Endothelial cell of umbilical vein (primary cell): ENCODE measurements around the gene NDUFS8. TPM values are rescaled to one million over a fixed set of nuclear protein-coding genes. Genes with fewer than 3 reads are reported as not detected.

Experiments used
- BruUV-seq: library from RNA; stranded (reverse); fragments of 400-500 nt; replicated peaks from 2 replicates; lab custom pipeline; 2021; lab: Mats Ljungman, UMichigan
- CTCF ChIA-PET: fragments of 300-600, 350-600 bp; sonication (Branson Sonifier 250); formaldehyde crosslinking; loops from one replicate; lab custom pipeline; 2021; ENCODE audit warnings: antibody characterized with exemption, inconsistent platforms; lab: Charles Lee
- POLR2A ChIA-PET: fragments of 300-600, 350-600 bp; sonication (Branson Sonifier 250); formaldehyde crosslinking; loops from one replicate; lab custom pipeline; 2021; ENCODE audit warnings: antibody characterized with exemption, inconsistent platforms; lab: Charles Lee
- DNase-seq: peaks from one replicate; pipeline ENCODE4 v3.0.0-alpha.2; 2011; ENCODE audit warnings: low read depth, low spot score
- FAIRE-seq: peaks from 2 replicates; lab custom pipeline; 2011; peaks lifted over from hg19 to GRCh38; lab: Jason Lieb, UNC
- H2AFZ ChIP-seq: 2 replicates; pipeline ENCODE4 v1.6.0; 2012; ENCODE audit warnings: low read depth, low read length, control low read depth, inconsistent platforms
- H3K27ac ChIP-seq: 2 replicates; pipeline ENCODE4 v1.5.1; 2011; ENCODE audit warnings: low read depth, mild to moderate bottlenecking, control low read depth, low read length, moderate library complexity; ENCODE audit not compliant: insufficient read depth
- H3K27me3 ChIP-seq, 2 experiments: 2 replicates each; pipeline versions ENCODE4 v1.6.0 to v1.6.1; 2011; ENCODE audit warnings: low read length in 2 of 2, mixed read lengths in 1 of 2; ENCODE audit not compliant: control insufficient read depth in 2 of 2, insufficient read depth in 2 of 2
- H3K36me3 ChIP-seq, 2 experiments: 2 replicates in 1 of 2; 3 replicates in 1 of 2; pipeline ENCODE4 v1.5.1; 2011; ENCODE audit warnings: low read length in 2 of 2, mild to moderate bottlenecking in 1 of 2, moderate library complexity in 1 of 2; ENCODE audit not compliant: control insufficient read depth in 2 of 2, insufficient read depth in 2 of 2; ENCODE audit errors: extremely low read depth in 1 of 2
- H3K4me1 ChIP-seq: 3 replicates; pipeline ENCODE4 v1.5.1; 2011; ENCODE audit warnings: mild to moderate bottlenecking, low read length; ENCODE audit not compliant: control insufficient read depth, insufficient read depth; ENCODE audit errors: extremely low read depth
- H3K4me2 ChIP-seq: 2 replicates; pipeline ENCODE4 v1.6.1; 2011; ENCODE audit warnings: low read length, control low read depth, mixed read lengths; ENCODE audit not compliant: insufficient read depth
- H3K4me3 ChIP-seq, 3 experiments: fragments of 200-600 bp in 1 of 3; sonication (generic), shearing (Covaris generic) in 1 of 3; replicated peaks in 1 of 3; 2 replicates each; pipeline ENCODE4 v1.5.1; 2011 to 2016; ENCODE audit warnings: control low read depth in 3 of 3, low read length in 3 of 3, mild to moderate bottlenecking in 2 of 3, inconsistent platforms in 1 of 3, low read depth in 1 of 3, moderate library complexity in 1 of 3; ENCODE audit not compliant: insufficient read depth in 1 of 3
- H3K79me2 ChIP-seq: 2 replicates; pipeline ENCODE4 v1.6.0; 2012; ENCODE audit warnings: low read length, inconsistent platforms; ENCODE audit not compliant: control insufficient read depth, insufficient read depth
- H3K9ac ChIP-seq: replicated peaks from 2 replicates; pipeline ENCODE3; 2011; ENCODE audit warnings: low read length, control low read depth; ENCODE audit not compliant: insufficient read depth; ENCODE audit errors: extremely low read depth
- H3K9me1 ChIP-seq: replicated peaks from 3 replicates; pipeline ENCODE4 v1.6.0; 2011; ENCODE audit warnings: mild to moderate bottlenecking, low read length; ENCODE audit not compliant: control insufficient read depth, insufficient read depth; ENCODE audit errors: extremely low read depth
- H3K9me3 ChIP-seq: replicated peaks from 2 replicates; pipeline ENCODE4 v1.5.1; 2012; ENCODE audit warnings: low read length, inconsistent platforms; ENCODE audit not compliant: control insufficient read depth, insufficient read depth
- H4K20me1 ChIP-seq: replicated peaks from 2 replicates; pipeline ENCODE3; 2011; ENCODE audit warnings: mild to moderate bottlenecking, low read length; ENCODE audit not compliant: control insufficient read depth, insufficient read depth; ENCODE audit errors: extremely low read depth
- CTCF ChIP-seq, 2 donors: IDR thresholded peaks; 1 replicate in 1 of 2; 2 replicates in 1 of 2; pipeline ENCODE4 v1.5.1; 2011; ENCODE audit warnings: low read length in 2 of 2, mild to moderate bottlenecking in 2 of 2, moderate library complexity in 2 of 2, control low read depth in 1 of 2, inconsistent platforms in 1 of 2, low read depth in 1 of 2; ENCODE audit not compliant: insufficient read depth in 1 of 2; ENCODE audit errors: extremely low read depth in 1 of 2
- EZH2 ChIP-seq: IDR thresholded peaks from 2 replicates; pipeline ENCODE4 v1.6.1; 2012; ENCODE audit warnings: borderline replicate concordance, low read depth, mild to moderate bottlenecking, moderate library complexity, low read length, inconsistent platforms; ENCODE audit not compliant: severe bottlenecking
- FOS ChIP-seq: IDR thresholded peaks from 2 replicates; pipeline ENCODE4 v1.6.1; 2011; ENCODE audit warnings: mild to moderate bottlenecking, low read length, moderate library complexity, borderline replicate concordance; ENCODE audit not compliant: insufficient read depth
- GATA2 ChIP-seq: IDR thresholded peaks from 2 replicates; pipeline ENCODE4 v1.7.0; 2011; ENCODE audit warnings: low read depth, mild to moderate bottlenecking, moderate library complexity, mixed read lengths, low read length; ENCODE audit not compliant: insufficient read length, insufficient read depth
- JUN ChIP-seq: IDR thresholded peaks from 2 replicates; pipeline ENCODE4 v1.6.1; 2011; ENCODE audit warnings: borderline replicate concordance, low read depth; ENCODE audit not compliant: insufficient read length, insufficient read depth
- MAX ChIP-seq: IDR thresholded peaks from 2 replicates; pipeline ENCODE4 v1.6.1; 2011; ENCODE audit not compliant: insufficient read depth, insufficient read length
- MYC ChIP-seq: IDR thresholded peaks from one replicate; pipeline ENCODE4 v1.6.1; 2011; ENCODE audit warnings: mild to moderate bottlenecking, low read depth, low read length
- POLR2A ChIP-seq: IDR thresholded peaks from 2 replicates; pipeline ENCODE4 v1.6.1; 2012; ENCODE audit warnings: low read depth, mild to moderate bottlenecking, control low read depth, low read length
- POLR2AphosphoS5 ChIP-seq: IDR thresholded peaks from 2 replicates; pipeline ENCODE4 v1.6.1; 2012; ENCODE audit warnings: low read depth, mild to moderate bottlenecking, control low read depth, low read length, moderate library complexity; ENCODE audit not compliant: insufficient read depth
- dilution Hi-C: fragments of 300-500 bp; cut with MboI; formaldehyde crosslinking; loops from one replicate; pipeline ENCODE4 v1.15.0; 2019; ENCODE audit warnings: low sequenced_read_pairs; ENCODE audit not compliant: extremely low pct_ligation_motif_present
- intact Hi-C: fragments of 100-400 bp; cut with micrococcal nuclease; formaldehyde crosslinking; loops from one replicate; pipeline ENCODE4 v1.10.0; 2022
- polyA plus RNA-seq, 4 experiments: library from polyadenylated mRNA; depleted of rRNA in 3 of 4; stranded (reverse) in 3 of 4; unstranded in 1 of 4; fragments of >200 nt; gene quantifications; 2 replicates each; pipeline versions ENCODE4 v1.2.1 to v1.2.3, GENCODE V29; 2011 to 2012; ENCODE audit warnings: missing spikeins in 1 of 4
- total RNA-seq: library from RNA; stranded (reverse); gene quantifications from 2 replicates; pipeline ENCODE4 v1.2.3, GENCODE V29; 2021

Gene NDUFS8
- total and polyA plus RNA-seq, 2 donors (not counting 3 experiments of a cell fraction or from before 2014, with no cell fraction given) = 166 to 170 TPM

- Histone ChIP-seq H3K79me2 (no peaks in the 10 kb centered on the region), H3K9me1 (no peaks in the 10 kb centered on the region), H3K4me1 (no peaks in the 10 kb centered on the region), H3K4me3 (no peak overlapping the region), H4K20me1 (no peaks in the 10 kb centered on the region), H3K27me3 (no peaks in the 10 kb centered on the region), H3K27ac (no peak overlapping the region), H3K4me2 (no peak overlapping the region), H3K36me3 (peaks cover 0 to 13% of the 10 kb centered on the region in 2 experiments), H3K9me3 (no peaks in the 10 kb centered on the region), H2AFZ (no peak overlapping the region), H3K9ac (no peak overlapping the region)
- dilution Hi-C loops = no loop called here
- DNase-seq = no peak
- ChIA-PET CTCF (no interaction called here), POLR2A (no interaction called here)
- TF ChIP-seq EZH2 (no peak), MAX (no peak), JUN (no peak), POLR2AphosphoS5 (no peak), MYC (no peak), CTCF (IDR thresholded peaks at IDR 0.05; ENCODE audit: extremely low read depth in 1 of 2, insufficient read depth in 1 of 2, low read depth in 1 of 2, low read length in 2 of 2) (no peak), GATA2 (no peak), FOS (no peak), POLR2A (no peak)
- no TSS peak for BruUV-seq
- no peak for FAIRE-seq
- intact Hi-C loops = no loop called here
Measured at GRCh38 chr11:68074584-68075352, 44.3 kb downstream of the NDUFS8 start.
